ENCODE results near the gene RTN4R. TPM values are rescaled to one million over a fixed set of nuclear protein-coding genes. Genes with fewer than 3 reads are reported as not detected.

The RTN4R gene
- total and polyA plus RNA-seq, 2 of the 4 experiments (the other 2 are of a cell fraction), result 0.18 to 0.94 TPM

DNA sequence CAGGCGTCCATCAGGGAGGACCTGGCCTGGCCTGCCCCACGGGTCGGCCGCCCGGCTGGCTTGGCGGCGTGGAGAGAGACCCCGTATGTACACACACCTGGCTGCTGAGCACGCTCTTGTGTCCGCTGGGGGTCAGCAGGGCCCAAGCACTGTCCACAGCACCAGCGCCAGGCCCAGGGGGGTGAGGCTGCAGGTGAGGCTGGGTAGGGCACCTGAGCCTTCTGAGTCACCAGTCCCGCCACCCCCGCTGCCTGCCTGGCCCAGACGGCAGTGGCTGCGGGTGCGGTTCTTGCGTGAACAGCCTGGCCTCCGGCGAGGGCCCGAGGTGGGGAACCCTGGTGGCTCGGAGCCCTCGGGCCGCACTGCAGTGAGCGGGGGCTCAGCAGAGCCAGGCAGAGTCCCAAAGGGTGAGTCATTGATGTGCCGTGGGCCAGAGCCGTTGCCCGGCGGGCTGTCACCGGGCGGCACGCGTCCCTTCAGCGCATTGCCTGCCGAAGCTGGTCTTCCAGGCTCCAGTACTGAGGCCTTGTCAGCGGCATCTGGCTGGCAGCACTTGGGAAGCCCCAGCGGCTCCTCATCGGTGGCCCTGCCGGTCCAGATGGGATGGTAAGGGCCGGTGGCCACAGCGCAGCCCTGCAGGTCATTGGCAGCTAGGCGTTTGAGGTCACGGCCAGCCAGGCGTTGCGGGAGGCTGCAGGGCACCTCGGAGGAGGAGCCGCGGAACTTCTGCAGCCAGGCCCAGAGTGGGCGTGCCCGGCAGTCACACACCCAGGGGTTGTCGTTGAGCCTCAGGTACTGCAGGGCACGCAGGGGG is 26.3 kb downstream of the RTN4R start:
- Histone ChIP-seq H2AFZ (replicated peaks; ENCODE audit: low read length, poor library complexity) (no peak overlapping the region), H2BK20ac (ENCODE audit: low read depth, low read length) (no peak overlapping the region), H3K4me3 (ENCODE audit: insufficient read depth, low read depth, low read length) (no peak overlapping the region), H4K91ac (ENCODE audit: insufficient read depth, low read depth, low read length) (no peak overlapping the region), H3K27me3 (ENCODE audit: control insufficient read depth, insufficient read depth, low read length) (no peaks in the 10 kb centered on the region), H3K79me1 (ENCODE audit: low read depth in 1 of 2, low read length in 2 of 2) (no peaks in the 10 kb centered on the region), H3K36me3 (ENCODE audit: control insufficient read depth, insufficient read depth, low read length) (no peaks in the 10 kb centered on the region), H2BK120ac (ENCODE audit: low read depth, low read length) (no peak overlapping the region), H3K56ac (ENCODE audit: extremely low read depth, insufficient read depth, low read length) (no peak overlapping the region), H3K9me1 (ENCODE audit: insufficient read depth, low read length) (no peaks in the 10 kb centered on the region), H3K14ac (replicated peaks; ENCODE audit: low read depth, low read length) (no peak overlapping the region), H3K9me3 (ENCODE audit: control insufficient read depth, insufficient read depth, low read length) (no peaks in the 10 kb centered on the region), H3K18ac (ENCODE audit: low read depth, low read length) (no peak overlapping the region), H4K8ac (ENCODE audit: low read depth in 2 of 2, low read length in 2 of 2) (no peak overlapping the region), H3K23ac (ENCODE audit: low read depth, low read length) (no peak overlapping the region), H3K9ac (ENCODE audit: low read depth, low read length) (no peak overlapping the region), H2BK15ac (ENCODE audit: low read depth, low read length) (no peak overlapping the region), H4K5ac (ENCODE audit: low read depth, low read length) (no peak overlapping the region), H2AK5ac (ENCODE audit: low read depth, low read length) (no peak overlapping the region), H2BK5ac (ENCODE audit: low read depth, low read length, poor library complexity, severe bottlenecking) (no peak overlapping the region), H4K20me1 (ENCODE audit: insufficient read depth, low read length) (no peaks in the 10 kb centered on the region), H2AK9ac (replicated peaks; ENCODE audit: low read depth, low read length, poor library complexity) (no peak overlapping the region), H3K4ac (ENCODE audit: low read depth, low read length) (no peak overlapping the region), H3K27ac (ENCODE audit: insufficient read depth, low read length) (no peak overlapping the region), H3K4me2 (ENCODE audit: low read depth, low read length) (no peak overlapping the region), H3K4me1 (ENCODE audit: control insufficient read depth, insufficient read depth, low read length) (peaks cover 5% of the 10 kb centered on the region)
- WGBS, 2 experiments (ENCODE audit: extremely low coverage in 2 of 2, insufficient read length in 1 of 2), result 92% methylated on average over 30 of the region's 51 CpGs; no CpG with 5 or more reads in 1 of the 2 experiments
- BruUV-seq (replicated peaks), result no TSS peak
- ChIA-PET CTCF (no interaction called here), POLR2A (ENCODE audit: unreplicated experiment) (no interaction called here)
- no peak for ATAC-seq (ENCODE audit: low read depth)
- TF ChIP-seq MAFK (IDR thresholded peaks at IDR 0.05; ENCODE audit: low read depth, low read length) (no peak), MXI1 (IDR thresholded peaks at IDR 0.05; ENCODE audit: borderline replicate concordance, low read depth, low read length) (no peak), CEBPB (IDR thresholded peaks at IDR 0.05; ENCODE audit: low read depth, low read length) (no peak), RAD21 (IDR thresholded peaks at IDR 0.05; ENCODE audit: low read length) (no peak), RFX5 (IDR thresholded peaks at IDR 0.05; ENCODE audit: low read depth, low read length) (no peak), POLR2A (IDR thresholded peaks at IDR 0.05; ENCODE audit: low read depth, low read length) (no peak), FOS (IDR thresholded peaks at IDR 0.05; ENCODE audit: low read depth, low read length) (no peak), BHLHE40 (IDR thresholded peaks at IDR 0.05; ENCODE audit: low read depth, low read length) (no peak), MAZ (IDR thresholded peaks at IDR 0.05; ENCODE audit: borderline replicate concordance, low read depth, low read length) (no peak), CHD1 (IDR thresholded peaks at IDR 0.05; ENCODE audit: low read depth, low read length) (no peak), NFE2L2 (IDR thresholded peaks at IDR 0.05; ENCODE audit: low read depth, low read length) (no peak)
- TF ChIP-seq, protein P1, sequence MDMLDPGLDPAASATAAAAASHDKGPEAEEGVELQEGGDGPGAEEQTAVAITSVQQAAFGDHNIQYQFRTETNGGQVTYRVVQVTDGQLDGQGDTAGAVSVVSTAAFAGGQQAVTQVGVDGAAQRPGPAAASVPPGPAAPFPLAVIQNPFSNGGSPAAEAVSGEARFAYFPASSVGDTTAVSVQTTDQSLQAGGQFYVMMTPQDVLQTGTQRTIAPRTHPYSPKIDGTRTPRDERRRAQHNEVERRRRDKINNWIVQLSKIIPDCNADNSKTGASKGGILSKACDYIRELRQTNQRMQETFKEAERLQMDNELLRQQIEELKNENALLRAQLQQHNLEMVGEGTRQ (IDR thresholded peaks at IDR 0.05; ENCODE audit: low read depth, low read length), result no peak
- TF ChIP-seq, protein P2, sequence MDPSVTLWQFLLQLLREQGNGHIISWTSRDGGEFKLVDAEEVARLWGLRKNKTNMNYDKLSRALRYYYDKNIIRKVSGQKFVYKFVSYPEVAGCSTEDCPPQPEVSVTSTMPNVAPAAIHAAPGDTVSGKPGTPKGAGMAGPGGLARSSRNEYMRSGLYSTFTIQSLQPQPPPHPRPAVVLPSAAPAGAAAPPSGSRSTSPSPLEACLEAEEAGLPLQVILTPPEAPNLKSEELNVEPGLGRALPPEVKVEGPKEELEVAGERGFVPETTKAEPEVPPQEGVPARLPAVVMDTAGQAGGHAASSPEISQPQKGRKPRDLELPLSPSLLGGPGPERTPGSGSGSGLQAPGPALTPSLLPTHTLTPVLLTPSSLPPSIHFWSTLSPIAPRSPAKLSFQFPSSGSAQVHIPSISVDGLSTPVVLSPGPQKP (IDR thresholded peaks at IDR 0.05; ENCODE audit: borderline replicate concordance, low read depth, low read length), result no peak
- TF ChIP-seq, protein P3, sequence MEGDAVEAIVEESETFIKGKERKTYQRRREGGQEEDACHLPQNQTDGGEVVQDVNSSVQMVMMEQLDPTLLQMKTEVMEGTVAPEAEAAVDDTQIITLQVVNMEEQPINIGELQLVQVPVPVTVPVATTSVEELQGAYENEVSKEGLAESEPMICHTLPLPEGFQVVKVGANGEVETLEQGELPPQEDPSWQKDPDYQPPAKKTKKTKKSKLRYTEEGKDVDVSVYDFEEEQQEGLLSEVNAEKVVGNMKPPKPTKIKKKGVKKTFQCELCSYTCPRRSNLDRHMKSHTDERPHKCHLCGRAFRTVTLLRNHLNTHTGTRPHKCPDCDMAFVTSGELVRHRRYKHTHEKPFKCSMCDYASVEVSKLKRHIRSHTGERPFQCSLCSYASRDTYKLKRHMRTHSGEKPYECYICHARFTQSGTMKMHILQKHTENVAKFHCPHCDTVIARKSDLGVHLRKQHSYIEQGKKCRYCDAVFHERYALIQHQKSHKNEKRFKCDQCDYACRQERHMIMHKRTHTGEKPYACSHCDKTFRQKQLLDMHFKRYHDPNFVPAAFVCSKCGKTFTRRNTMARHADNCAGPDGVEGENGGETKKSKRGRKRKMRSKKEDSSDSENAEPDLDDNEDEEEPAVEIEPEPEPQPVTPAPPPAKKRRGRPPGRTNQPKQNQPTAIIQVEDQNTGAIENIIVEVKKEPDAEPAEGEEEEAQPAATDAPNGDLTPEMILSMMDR (conservative IDR thresholded peaks at IDR 0.05; ENCODE audit: low read depth, low read length), result no peak
- dilution Hi-C loops (cut with HindIII; ENCODE audit: low sequenced_read_pairs, unreplicated experiment) (no loop called here), in situ Hi-C loops (cut with MboI; ENCODE audit: low sequenced_read_pairs) (no loop called here), intact Hi-C loops (cut with micrococcal nuclease) (no loop called here)
- no peak for DNase-seq

Measured in IMR-90 (cell line).